ENCODE data around the gene SPINT3. TPM values are rescaled to one million over a fixed set of nuclear protein-coding genes. Genes with fewer than 3 reads are reported as not detected.

SPINT3 gene
- total RNA-seq, 1 donor from 2014 or later = not detected

DNA sequence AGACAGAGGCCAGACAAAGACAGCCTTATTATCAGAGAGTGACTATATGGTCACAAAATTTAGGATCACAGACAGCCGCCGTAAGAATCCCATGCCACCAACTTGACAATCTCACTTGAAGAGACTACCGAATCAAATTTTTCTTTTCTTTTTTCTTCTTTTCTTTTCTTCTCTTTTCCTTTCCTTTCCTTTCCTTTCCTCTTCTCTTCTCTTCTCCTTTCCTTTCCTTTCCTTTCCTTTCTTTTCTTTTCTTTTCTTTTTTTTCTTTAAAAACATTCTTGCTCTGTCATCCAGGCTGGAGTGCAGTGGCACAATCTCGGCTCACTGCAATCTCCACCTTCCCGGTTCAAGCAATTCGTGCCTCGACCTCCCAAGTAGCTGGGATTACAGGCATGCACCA is 33.0 kb upstream of the SPINT3 start:
- intact Hi-C loops (cut with DNase I) = no loop called here
- TF ChIP-seq, protein P1, sequence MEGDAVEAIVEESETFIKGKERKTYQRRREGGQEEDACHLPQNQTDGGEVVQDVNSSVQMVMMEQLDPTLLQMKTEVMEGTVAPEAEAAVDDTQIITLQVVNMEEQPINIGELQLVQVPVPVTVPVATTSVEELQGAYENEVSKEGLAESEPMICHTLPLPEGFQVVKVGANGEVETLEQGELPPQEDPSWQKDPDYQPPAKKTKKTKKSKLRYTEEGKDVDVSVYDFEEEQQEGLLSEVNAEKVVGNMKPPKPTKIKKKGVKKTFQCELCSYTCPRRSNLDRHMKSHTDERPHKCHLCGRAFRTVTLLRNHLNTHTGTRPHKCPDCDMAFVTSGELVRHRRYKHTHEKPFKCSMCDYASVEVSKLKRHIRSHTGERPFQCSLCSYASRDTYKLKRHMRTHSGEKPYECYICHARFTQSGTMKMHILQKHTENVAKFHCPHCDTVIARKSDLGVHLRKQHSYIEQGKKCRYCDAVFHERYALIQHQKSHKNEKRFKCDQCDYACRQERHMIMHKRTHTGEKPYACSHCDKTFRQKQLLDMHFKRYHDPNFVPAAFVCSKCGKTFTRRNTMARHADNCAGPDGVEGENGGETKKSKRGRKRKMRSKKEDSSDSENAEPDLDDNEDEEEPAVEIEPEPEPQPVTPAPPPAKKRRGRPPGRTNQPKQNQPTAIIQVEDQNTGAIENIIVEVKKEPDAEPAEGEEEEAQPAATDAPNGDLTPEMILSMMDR (IDR thresholded peaks at IDR 0.05) = no peak
- H3K4me3 ChIP-seq = no peak overlapping the region

DNA sequence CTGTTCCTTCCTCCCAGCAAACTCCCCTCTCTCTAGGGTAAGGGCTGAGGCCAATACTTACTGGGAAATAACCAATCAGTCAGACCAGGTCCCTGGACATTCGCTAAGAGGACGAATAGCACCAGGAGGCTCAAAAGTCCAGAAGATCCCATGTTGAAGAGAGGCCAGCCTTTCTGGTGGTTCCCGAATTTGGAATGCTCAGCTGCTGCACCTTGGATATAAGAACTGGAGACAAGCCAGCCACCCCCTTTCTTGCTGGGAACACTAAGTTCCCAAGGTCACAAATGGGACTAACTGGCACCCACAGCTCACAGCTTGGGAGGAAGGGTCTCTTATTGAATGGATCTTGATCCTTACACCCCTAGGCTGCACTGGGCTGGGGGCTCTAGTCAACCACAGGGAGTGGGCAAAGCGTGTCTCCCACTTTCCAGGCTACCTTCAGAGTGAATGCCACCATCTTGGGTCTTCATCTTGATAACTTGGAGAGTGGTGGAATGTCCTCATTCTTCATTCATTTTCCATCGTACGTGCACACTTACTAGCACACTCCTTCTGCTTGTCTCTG is 31.9 kb upstream of the SPINT3 start, which contains the start of gene EPPIN:
Gene EPPIN (minus strand): TSS at position 196 of the 565 bp plus-strand sequence. CDS start 44 bp downstream, at position 152.
- DNase-seq (ENCODE audit: low spot score in 2 of 2) = no peak
- Histone ChIP-seq H3K36me3 (no peaks in the 10 kb centered on the region), H3K27me3 (no peaks in the 10 kb centered on the region), H3K4me3 (no peak within 1 kb of the TSS), H3K4me1 (no peaks in the 10 kb centered on the region), H3K27ac (no peak within 1 kb of the TSS), H3K9me3 (no peaks in the 10 kb centered on the region)
- intact Hi-C loops (cut with DNase I) = loop anchor here (2.0 kb wide), 1 partner anchor 224 kb away; no protein-coding TSS in a partner anchor
- TF ChIP-seq, protein P1 (IDR thresholded peaks at IDR 0.05) = no peak

More for the DNA sequence above, 33.0 kb upstream of the SPINT3 start:
- Histone ChIP-seq H3K27me3 (no peaks in the 10 kb centered on the region), H3K36me3 (no peaks in the 10 kb centered on the region), H3K27ac (no peak overlapping the region), H3K9me3 (no peaks in the 10 kb centered on the region), H3K4me1 (no peaks in the 10 kb centered on the region)
- DNase-seq (ENCODE audit: low spot score in 2 of 2) = no peak

DNA sequence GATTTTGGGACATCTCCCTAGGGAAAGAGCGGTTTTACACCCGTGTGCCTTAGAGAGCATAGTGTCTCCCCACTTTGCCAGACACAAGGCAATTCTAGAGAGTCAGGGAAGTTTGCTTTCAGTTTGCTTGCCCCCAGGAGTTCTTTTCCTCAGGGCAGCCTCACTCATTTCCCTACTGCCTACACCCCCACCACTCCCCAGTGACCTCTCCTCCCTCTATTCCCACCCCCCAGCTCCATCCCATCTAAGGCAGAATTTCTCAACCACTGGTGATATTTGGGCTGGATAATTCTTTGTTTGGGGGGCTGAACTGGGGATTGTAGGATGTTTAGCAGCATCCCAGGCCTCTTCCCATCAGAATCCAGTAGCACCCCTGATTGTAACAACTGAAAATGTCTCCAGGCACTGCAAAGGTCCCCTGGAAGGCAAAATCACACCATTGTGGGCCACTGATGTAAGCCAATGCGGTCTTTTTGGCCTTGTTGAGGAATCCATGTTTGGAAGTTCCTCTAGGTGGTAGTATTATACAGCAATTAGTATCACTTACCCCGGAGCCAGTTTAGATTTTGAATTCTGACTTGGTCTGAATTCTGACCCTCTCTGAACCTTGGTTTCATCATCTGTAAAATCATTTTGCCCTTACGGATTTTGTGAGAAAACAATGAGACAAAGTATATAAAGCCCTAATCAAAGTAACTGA is 30.5 kb upstream of the SPINT3 start:
- TF ChIP-seq, protein P1 (IDR thresholded peaks at IDR 0.05) = peak in 1 of 3 experiments; percentile 30
- Histone ChIP-seq H3K4me3 (no peak overlapping the region), H3K36me3 (no peaks in the 10 kb centered on the region), H3K9me3 (no peaks in the 10 kb centered on the region), H3K4me1 (no peaks in the 10 kb centered on the region), H3K27me3 (no peaks in the 10 kb centered on the region), H3K27ac (no peak overlapping the region)
- DNase-seq (ENCODE audit: low spot score in 2 of 2) = no peak
- intact Hi-C loops (cut with DNase I) = loop anchor here (2.0 kb wide), 1 partner anchor 225 kb away; no protein-coding TSS in a partner anchor

DNA sequence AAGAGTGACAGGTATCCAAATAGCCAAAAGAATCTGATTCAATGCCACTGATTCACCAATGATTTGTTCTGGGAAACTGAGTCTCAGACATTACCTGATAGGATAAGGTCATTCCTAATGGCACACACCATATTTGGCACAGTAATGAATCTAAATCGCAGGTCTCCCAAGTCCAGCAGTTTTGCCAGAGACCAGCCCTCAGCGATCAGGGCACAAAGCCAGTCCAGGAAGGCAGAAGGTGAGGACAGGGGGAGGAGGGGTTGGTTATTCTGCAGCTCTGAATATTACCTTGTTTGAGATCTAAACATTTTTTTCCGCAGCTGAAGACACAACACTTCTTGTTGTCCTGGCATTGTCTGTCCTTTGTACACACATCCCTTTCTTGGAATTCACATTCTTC is 29.9 kb upstream of the SPINT3 start:
- DNase-seq (ENCODE audit: low spot score in 2 of 2) = no peak
- Histone ChIP-seq H3K27ac (no peak overlapping the region), H3K27me3 (no peaks in the 10 kb centered on the region), H3K9me3 (no peaks in the 10 kb centered on the region), H3K4me1 (no peaks in the 10 kb centered on the region), H3K36me3 (no peaks in the 10 kb centered on the region), H3K4me3 (no peak overlapping the region)
- TF ChIP-seq, protein P1 (IDR thresholded peaks at IDR 0.05) = no peak
- intact Hi-C loops (cut with DNase I) = no loop called here

DNA sequence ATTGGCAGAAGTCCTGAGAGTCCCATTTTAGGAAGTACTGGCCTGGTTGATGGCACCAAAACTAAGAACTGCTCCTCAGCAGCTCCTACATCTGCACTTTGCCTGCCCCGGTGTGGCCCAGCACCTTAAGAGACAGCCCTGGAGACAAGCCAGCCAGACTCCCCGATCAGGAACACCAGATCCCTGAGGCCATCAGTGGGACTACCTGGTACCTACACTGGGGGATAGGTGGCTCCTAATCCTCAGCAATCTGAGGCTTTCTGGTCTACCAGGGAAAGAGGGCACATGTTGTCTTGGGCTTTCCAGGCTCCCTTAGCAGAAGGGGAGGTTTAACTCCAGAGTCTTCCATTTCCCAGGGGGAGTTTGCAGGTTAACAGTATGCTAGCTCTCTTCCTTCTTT is 24.0 kb upstream of the SPINT3 start, which contains the start of gene WFDC6:
Gene WFDC6 (minus strand): TSS at position 101 of the 400 bp plus-strand sequence. CDS start 75 bp downstream, at position 26.
- no peak for DNase-seq (ENCODE audit: low spot score in 2 of 2)
- intact Hi-C loops (cut with DNase I) = no loop called here
- Histone ChIP-seq H3K27ac (no peak within 1 kb of the TSS), H3K9me3 (no peaks in the 10 kb centered on the region), H3K27me3 (no peaks in the 10 kb centered on the region), H3K4me3 (no peak within 1 kb of the TSS), H3K4me1 (no peaks in the 10 kb centered on the region), H3K36me3 (no peaks in the 10 kb centered on the region)
- TF ChIP-seq, protein P1 (IDR thresholded peaks at IDR 0.05) = no peak

Measured in ascending aorta (tissue), 2 donors.